ENCODE results near the gene EYS.
"Not testable (repeated sequence)": the region's sequence is repeated elsewhere in the genome, so short reads cannot be mapped to it uniquely, and the experiment has no call there.

The EYS gene

DNA sequence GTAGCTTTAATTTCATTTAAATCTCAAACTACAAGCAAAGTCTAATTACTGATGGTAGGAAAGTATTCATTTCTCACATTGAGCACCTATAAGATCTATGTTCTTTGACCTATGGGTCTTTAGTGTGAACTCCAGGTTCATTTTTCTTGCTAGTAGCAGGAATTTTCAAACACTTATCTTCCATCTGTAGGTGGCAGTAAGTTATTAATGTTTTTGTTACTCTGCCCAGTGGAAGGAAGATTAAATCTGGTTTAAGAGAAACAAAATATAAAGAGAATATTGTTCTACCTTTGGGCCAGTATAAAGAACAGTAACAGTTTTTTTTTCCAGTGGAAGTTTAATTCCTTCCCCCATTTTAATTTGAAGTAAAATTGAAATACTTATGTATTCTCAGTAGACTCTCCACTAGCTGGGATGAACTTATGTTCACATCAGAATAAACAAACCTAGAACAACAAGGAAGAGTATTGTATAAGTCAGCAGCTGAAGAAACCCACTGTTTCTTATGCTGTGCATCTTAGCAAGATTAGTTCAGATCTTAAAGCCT is 1743.2 kb downstream of the EYS start:
- Histone ChIP-seq H3K9ac (ENCODE audit: low read length) (no peak overlapping the region), H3K4me3 (ENCODE audit: low read length) (no peak overlapping the region), H3K9me3 (ENCODE audit: control insufficient read depth, low read length) (no peaks in the 10 kb centered on the region), H3K4me1 (ENCODE audit: control insufficient read depth, insufficient read depth, low read length) (no peaks in the 10 kb centered on the region), H3K36me3 (ENCODE audit: control insufficient read depth, insufficient read depth, low read length, severe bottlenecking) (no peaks in the 10 kb centered on the region), H3K27me3 (replicated peaks; ENCODE audit: control insufficient read depth, insufficient read depth, low read length) (peaks cover 8% of the 10 kb centered on the region)
- DNase-seq (ENCODE audit: low read depth): no peak

DNA sequence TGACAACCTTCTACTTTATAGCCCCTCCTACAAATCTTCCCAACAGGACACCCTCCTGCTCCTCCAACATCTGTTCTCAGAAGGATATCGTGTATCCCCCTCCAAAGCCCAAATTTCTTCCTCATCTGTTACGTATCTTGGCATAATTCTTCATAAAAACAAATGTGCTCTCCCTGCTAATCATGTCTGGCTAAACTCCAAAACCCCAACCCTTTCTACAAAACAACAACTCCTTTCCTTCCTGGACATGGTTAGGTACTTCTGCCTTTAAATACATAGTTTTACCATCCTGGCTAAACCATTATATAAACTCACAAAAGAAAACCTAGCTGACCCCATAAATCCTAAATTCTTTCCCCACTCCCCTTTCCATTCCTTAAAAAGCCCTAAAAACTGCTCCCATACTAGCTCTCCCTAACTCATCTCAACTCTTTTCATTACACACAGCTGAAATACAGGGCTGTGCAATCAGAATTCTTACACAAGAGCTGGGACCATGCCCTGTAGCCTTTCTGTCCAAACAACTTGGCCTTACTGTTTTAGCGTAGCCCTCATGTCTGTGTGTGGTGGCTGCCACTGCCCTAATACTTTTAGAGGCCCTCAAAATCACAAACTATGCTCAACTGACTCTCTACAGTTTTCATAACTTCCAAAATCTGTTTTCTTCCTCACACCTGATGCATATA is 1753.5 kb downstream of the EYS start:
- not testable (repeated sequence) for DNase-seq (ENCODE audit: low read depth); H3K36me3 ChIP-seq (ENCODE audit: control insufficient read depth, insufficient read depth, low read length, severe bottlenecking); H3K4me3 ChIP-seq (ENCODE audit: low read length); H3K9ac ChIP-seq (ENCODE audit: low read length); H3K27me3 ChIP-seq (replicated peaks; ENCODE audit: control insufficient read depth, insufficient read depth, low read length); H3K4me1 ChIP-seq (ENCODE audit: control insufficient read depth, insufficient read depth, low read length)
- peaks cover 11% of the 10 kb centered on the region for H3K9me3 ChIP-seq (ENCODE audit: control insufficient read depth, low read length)

DNA sequence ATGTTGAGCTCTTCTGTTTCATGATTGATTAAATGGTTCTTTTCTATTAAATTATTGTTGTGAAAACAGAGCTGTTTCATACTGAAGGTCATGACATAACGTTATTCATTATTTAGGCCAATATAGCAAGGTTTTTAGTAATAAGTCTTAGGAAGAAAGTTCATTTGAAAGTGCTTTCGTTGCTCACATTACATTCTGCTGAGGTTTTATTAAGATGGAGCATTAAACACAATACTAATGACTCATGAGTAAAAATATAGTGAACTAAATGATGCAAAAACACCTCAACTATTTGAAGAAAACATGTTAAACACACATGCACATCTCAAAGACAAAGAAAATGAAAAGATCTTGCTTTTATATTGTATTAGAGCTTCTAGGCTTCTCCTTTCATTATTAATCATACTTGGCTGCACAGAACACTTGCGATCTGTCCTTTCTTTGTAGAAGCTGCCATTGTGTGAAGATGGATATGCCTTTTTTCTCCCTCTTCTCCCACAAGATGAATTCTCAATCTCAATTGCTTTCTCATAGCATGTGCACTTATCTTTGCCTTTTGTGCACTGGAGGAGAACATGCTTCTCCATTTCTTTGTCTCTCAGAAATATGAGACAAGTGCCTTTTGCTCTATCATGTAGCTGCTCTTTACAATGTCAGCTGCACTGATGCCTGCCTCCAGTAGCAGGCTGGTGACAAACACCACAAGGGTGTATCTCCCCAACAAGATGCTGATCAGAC is 1759.1 kb downstream of the EYS start:
- Histone ChIP-seq H3K9me3 (ENCODE audit: control insufficient read depth, low read length) (no peaks in the 10 kb centered on the region), H3K4me1 (ENCODE audit: control insufficient read depth, insufficient read depth, low read length) (no peaks in the 10 kb centered on the region), H3K9ac (ENCODE audit: low read length) (no peak overlapping the region), H3K4me3 (ENCODE audit: low read length) (no peak overlapping the region), H3K27me3 (replicated peaks; ENCODE audit: control insufficient read depth, insufficient read depth, low read length) (no peaks in the 10 kb centered on the region), H3K36me3 (ENCODE audit: control insufficient read depth, insufficient read depth, low read length, severe bottlenecking) (no peaks in the 10 kb centered on the region)
- no peak for DNase-seq (ENCODE audit: low read depth)

DNA sequence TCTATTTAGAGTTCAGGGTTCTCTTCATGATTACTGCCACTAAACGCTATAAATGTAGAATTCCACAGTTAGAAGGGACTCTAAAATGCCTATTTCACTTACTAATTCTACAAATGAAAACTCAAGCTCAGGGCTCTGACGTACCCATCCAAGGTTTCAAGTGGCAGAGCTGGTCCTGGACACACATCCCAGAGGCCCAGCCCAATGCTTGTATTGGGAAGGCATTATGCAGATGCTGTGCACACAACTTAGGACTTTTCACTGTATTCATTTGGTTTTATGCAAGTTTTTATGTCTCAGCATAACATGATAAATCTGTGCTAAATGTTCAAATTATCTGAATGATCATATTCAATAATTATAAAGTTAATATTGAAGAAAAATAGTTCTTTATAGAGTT is 1761.0 kb downstream of the EYS start:
- H3K9me3 ChIP-seq (ENCODE audit: control insufficient read depth, low read length): no peaks in the 10 kb centered on the region
- H3K9ac ChIP-seq (ENCODE audit: low read length): no peak overlapping the region
- no peak for DNase-seq (ENCODE audit: low read depth)
- no peaks in the 10 kb centered on the region for H3K27me3 ChIP-seq (replicated peaks; ENCODE audit: control insufficient read depth, insufficient read depth, low read length)
- peaks cover 4% of the 10 kb centered on the region for H3K4me1 ChIP-seq (ENCODE audit: control insufficient read depth, insufficient read depth, low read length)
- no peak overlapping the region for H3K4me3 ChIP-seq (ENCODE audit: low read length)
- H3K36me3 ChIP-seq (ENCODE audit: control insufficient read depth, insufficient read depth, low read length, severe bottlenecking): no peaks in the 10 kb centered on the region

DNA sequence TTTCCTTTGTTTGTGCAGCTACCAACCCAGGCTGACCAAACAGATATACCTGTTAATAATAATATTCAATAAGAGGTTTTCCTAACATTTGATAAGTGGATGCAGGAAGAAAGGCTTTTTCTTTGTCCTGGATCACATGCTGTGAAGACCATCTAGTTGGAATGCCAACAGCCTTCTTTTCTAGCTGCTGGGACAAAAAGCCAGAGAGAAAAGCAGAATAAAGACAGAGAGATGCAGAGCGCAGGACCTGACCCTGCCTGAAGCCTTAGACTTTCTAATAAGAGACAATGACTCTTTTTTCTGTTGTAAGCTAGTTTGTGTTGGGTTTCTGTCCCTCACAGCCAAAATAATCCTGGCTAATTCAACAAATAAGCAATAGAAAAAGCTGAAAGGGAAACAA is 1763.2 kb downstream of the EYS start:
- peaks cover 4% of the 10 kb centered on the region for H3K4me1 ChIP-seq (ENCODE audit: control insufficient read depth, insufficient read depth, low read length)
- no peak for DNase-seq (ENCODE audit: low read depth)

DNA sequence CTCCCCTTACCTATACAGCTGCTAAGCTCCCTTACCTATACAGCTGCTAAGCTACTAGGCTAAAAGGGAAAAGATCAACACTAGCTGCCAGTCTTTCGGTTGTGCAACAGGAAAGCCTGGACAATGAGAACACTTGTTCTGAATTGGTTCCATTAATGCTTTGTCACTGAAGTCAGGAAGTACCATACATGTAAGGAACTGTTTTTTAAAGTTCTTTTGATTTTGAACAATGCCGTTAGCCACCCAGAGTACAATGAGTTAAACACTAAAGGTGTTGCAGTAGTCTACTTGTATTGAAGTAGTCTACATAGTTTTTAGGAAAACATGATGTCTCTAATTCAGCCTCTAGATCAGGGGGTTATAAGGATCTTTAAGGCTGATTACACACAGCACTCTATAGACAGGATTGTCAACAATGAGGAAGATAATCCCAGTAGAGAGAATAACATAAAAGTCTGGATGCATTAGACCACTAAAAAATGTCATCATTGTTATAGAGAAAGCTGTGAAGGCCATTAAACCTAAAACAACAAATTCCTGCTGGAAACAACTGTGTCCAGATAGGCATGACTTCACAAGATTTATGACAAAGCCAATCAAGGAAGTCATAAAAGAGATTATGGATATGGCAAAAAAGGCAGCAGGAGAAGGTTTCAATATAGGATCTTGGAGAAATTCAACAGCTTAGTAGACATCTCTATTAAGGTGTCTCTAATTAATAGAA is 1765.1 kb downstream of the EYS start:
- Histone ChIP-seq H3K9ac (ENCODE audit: low read length) (no peak overlapping the region), H3K4me1 (ENCODE audit: control insufficient read depth, insufficient read depth, low read length) (peaks cover 4% of the 10 kb centered on the region), H3K4me3 (ENCODE audit: low read length) (no peak overlapping the region), H3K36me3 (ENCODE audit: control insufficient read depth, insufficient read depth, low read length, severe bottlenecking) (no peaks in the 10 kb centered on the region), H3K27me3 (replicated peaks; ENCODE audit: control insufficient read depth, insufficient read depth, low read length) (peaks cover 2% of the 10 kb centered on the region), H3K9me3 (ENCODE audit: control insufficient read depth, low read length) (no peaks in the 10 kb centered on the region)
- DNase-seq (ENCODE audit: low read depth): no peak

More for the DNA sequence above, 1763.2 kb downstream of the EYS start:
- Histone ChIP-seq H3K4me3 (ENCODE audit: low read length) (no peak overlapping the region), H3K9ac (ENCODE audit: low read length) (no peak overlapping the region), H3K36me3 (ENCODE audit: control insufficient read depth, insufficient read depth, low read length, severe bottlenecking) (no peaks in the 10 kb centered on the region), H3K27me3 (replicated peaks; ENCODE audit: control insufficient read depth, insufficient read depth, low read length) (no peaks in the 10 kb centered on the region), H3K9me3 (ENCODE audit: control insufficient read depth, low read length) (no peaks in the 10 kb centered on the region)

DNA sequence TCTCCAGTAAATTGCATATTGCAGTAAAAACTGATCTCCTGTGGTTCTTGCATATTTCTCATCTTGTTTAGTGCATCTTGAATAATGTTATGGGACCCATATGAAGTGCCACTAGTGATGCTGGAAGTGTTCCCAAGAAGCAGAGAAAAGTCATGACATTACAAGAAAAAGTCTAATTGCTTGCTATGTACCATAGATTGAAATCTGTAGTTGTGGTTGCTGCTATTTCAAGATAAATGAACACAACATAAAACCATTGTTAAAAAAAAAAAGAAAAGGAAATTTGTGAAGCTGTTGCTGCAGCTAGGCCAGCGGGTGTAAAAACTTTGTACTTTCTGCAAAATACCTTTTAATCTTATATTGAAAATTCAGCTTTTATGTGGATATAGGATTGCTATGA is 1767.0 kb downstream of the EYS start:
- no peaks in the 10 kb centered on the region for H3K36me3 ChIP-seq (ENCODE audit: control insufficient read depth, insufficient read depth, low read length, severe bottlenecking)
- no peaks in the 10 kb centered on the region for H3K9me3 ChIP-seq (ENCODE audit: control insufficient read depth, low read length)
- peaks cover 4% of the 10 kb centered on the region for H3K4me1 ChIP-seq (ENCODE audit: control insufficient read depth, insufficient read depth, low read length)
- peaks cover 4% of the 10 kb centered on the region for H3K27me3 ChIP-seq (replicated peaks; ENCODE audit: control insufficient read depth, insufficient read depth, low read length)
- DNase-seq (ENCODE audit: low read depth): no peak
- no peak overlapping the region for H3K4me3 ChIP-seq (ENCODE audit: low read length)
- H3K9ac ChIP-seq (ENCODE audit: low read length): no peak overlapping the region

DNA sequence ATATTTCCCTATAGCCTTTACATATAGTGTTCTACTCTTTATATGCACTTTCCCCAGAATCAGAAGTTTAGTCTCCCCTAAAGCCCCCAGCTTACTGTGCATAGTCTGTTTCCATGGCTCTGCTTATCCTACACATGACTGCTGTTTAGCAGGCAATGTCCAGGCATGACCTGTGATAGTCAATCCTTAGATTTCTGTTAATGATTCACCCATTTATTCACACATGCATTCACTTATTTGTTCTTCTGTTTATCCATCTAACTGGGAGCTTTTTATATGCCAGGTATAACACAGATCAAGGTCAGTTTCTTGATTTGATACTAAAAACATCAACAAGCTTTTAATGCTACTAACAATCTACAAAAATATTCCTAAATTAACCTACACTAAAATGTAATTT is 1770.6 kb downstream of the EYS start:
- Histone ChIP-seq H3K27me3 (replicated peaks; ENCODE audit: control insufficient read depth, insufficient read depth, low read length) (peaks cover 4% of the 10 kb centered on the region), H3K9ac (ENCODE audit: low read length) (no peak overlapping the region), H3K4me3 (ENCODE audit: low read length) (no peak overlapping the region), H3K4me1 (ENCODE audit: control insufficient read depth, insufficient read depth, low read length) (no peaks in the 10 kb centered on the region), H3K9me3 (ENCODE audit: control insufficient read depth, low read length) (no peaks in the 10 kb centered on the region), H3K36me3 (ENCODE audit: control insufficient read depth, insufficient read depth, low read length, severe bottlenecking) (no peaks in the 10 kb centered on the region)
- DNase-seq (ENCODE audit: low read depth): no peak

DNA sequence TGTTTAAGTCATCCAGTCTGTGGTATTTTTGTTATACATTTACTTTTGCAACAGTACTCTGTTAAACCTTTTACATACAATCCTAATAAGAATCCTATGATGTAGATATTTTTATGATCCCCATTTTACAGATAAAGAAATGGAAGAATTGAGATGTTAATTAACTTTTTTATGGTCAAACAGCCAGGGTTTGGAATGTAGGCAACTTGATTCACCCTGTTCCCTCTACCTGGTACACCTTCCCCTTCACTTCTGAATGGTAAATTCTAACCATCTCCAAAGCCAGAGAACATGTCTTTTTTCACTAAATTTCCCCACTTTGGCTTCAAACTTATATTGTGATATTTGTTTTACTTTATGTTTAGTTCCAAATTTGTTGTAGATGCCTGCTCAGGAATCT is 1771.3 kb downstream of the EYS start:
- H3K36me3 ChIP-seq (ENCODE audit: control insufficient read depth, insufficient read depth, low read length, severe bottlenecking): no peaks in the 10 kb centered on the region
- no peak for DNase-seq (ENCODE audit: low read depth)
- H3K27me3 ChIP-seq (replicated peaks; ENCODE audit: control insufficient read depth, insufficient read depth, low read length): peaks cover 4% of the 10 kb centered on the region
- no peaks in the 10 kb centered on the region for H3K9me3 ChIP-seq (ENCODE audit: control insufficient read depth, low read length)
- no peaks in the 10 kb centered on the region for H3K4me1 ChIP-seq (ENCODE audit: control insufficient read depth, insufficient read depth, low read length)
- H3K9ac ChIP-seq (ENCODE audit: low read length): no peak overlapping the region
- no peak overlapping the region for H3K4me3 ChIP-seq (ENCODE audit: low read length)

DNA sequence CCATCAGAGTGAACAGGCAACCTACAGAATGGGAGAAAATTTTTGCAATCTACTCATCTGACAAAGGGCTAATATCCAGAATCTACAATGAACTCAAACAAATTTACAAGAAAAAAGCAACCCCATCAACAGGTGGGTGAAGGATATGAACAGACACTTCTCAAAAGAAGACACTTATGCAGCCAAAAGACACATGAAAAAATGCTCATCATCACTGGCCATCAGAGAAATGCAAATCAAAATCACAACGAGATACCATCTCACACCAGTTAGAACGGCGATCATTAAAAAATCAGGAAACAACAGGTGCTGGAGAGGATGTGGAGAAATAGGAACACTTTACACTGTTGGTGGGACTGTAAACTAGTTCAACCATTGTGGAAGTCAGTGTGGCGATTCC is 1773.1 kb downstream of the EYS start:
- H3K4me3 ChIP-seq (ENCODE audit: low read length); H3K27me3 ChIP-seq (replicated peaks; ENCODE audit: control insufficient read depth, insufficient read depth, low read length); H3K9me3 ChIP-seq (ENCODE audit: control insufficient read depth, low read length); H3K36me3 ChIP-seq (ENCODE audit: control insufficient read depth, insufficient read depth, low read length, severe bottlenecking); DNase-seq (ENCODE audit: low read depth); H3K9ac ChIP-seq (ENCODE audit: low read length); H3K4me1 ChIP-seq (ENCODE audit: control insufficient read depth, insufficient read depth, low read length): not testable (repeated sequence)

DNA sequence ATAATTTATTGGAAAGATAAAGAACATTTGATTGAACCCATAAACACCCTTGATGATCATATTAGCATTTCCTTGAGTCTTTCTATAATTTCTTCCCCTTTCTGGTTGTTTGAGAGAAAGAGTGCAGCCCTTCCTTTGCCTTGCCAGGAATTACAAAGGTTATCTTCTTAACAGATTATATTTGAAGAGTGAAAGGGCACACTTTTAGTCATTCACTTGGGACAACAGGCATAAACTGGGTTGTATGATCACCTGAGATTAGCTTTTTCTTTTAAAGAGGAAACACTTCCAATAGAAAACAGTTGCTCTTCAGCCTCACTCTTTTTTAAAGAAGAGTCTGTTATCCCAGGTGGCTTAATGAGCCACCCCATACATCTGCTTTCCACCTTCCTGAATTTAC is 1776.2 kb downstream of the EYS start:
- no peak for DNase-seq (ENCODE audit: low read depth)
- H3K9ac ChIP-seq (ENCODE audit: low read length): no peak overlapping the region

More for the DNA sequence above, 1776.2 kb downstream of the EYS start:
- no peaks in the 10 kb centered on the region for H3K36me3 ChIP-seq (ENCODE audit: control insufficient read depth, insufficient read depth, low read length, severe bottlenecking)
- H3K4me1 ChIP-seq (ENCODE audit: control insufficient read depth, insufficient read depth, low read length): no peaks in the 10 kb centered on the region
- H3K4me3 ChIP-seq (ENCODE audit: low read length): no peak overlapping the region
- no peaks in the 10 kb centered on the region for H3K9me3 ChIP-seq (ENCODE audit: control insufficient read depth, low read length)
- H3K27me3 ChIP-seq (replicated peaks; ENCODE audit: control insufficient read depth, insufficient read depth, low read length): no peaks in the 10 kb centered on the region
